K562 (cell line): ENCODE data around the gene HCN4. TPM values are rescaled to one million over a fixed set of nuclear protein-coding genes. Genes with fewer than 3 reads are reported as not detected.

Experiments used
- ATAC-seq: fragments of 200-7000 bp; cut with Tn5 transposase; 3 replicates; pipeline ENCODE4 v1.9.1; 2020; ENCODE audit warnings: moderate library complexity
- BruUV-seq: library from RNA; stranded (reverse); fragments of 400-500 nt; replicated peaks from 2 replicates; lab custom pipeline; 2021; lab: Mats Ljungman, UMichigan
- CTCF ChIA-PET: fragments of 300-600 bp; formaldehyde crosslinking; extraction: SDS; loops from one replicate; lab custom pipeline; 2021; ENCODE audit warnings: low intra/inter-chr PET ratio; lab: Yijun Ruan, JAX
- POLR2A ChIA-PET: fragments of 300-600, 350-650 bp; sonication (Branson Sonifier 250); formaldehyde crosslinking; extraction: SDS; loops from one replicate; lab custom pipeline; 2021; ENCODE audit warnings: antibody characterized with exemption, inconsistent platforms; lab: Yijun Ruan, JAX
- DNase-seq, 4 experiments: peaks; one replicate each; pipeline versions ENCODE4 v3.0.0 to v3.0.0-alpha.2; 2011 to 2018; ENCODE audit warnings: low spot score in 3 of 4, mixed read lengths in 3 of 4; ENCODE audit errors: extremely low read depth in 1 of 4
- FAIRE-seq: peaks from 2 replicates; lab custom pipeline; 2011; peaks lifted over from hg19 to GRCh38; lab: Jason Lieb, UNC
- H2AFZ ChIP-seq: 2 replicates; pipeline ENCODE4 v1.6.0; 2011; ENCODE audit warnings: low read depth, low read length, control low read depth, inconsistent platforms
- H3K27ac ChIP-seq: fragments of 200-600 bp; 3 replicates; pipeline ENCODE4 v1.8.0; 2011; ENCODE audit warnings: low read depth, mild to moderate bottlenecking, control low read depth, inconsistent platforms, low read length, moderate library complexity, mixed read lengths; ENCODE audit errors: extremely low read depth
- H3K27me3 ChIP-seq, 2 experiments: fragments of 300-600 bp in 1 of 2; 2 replicates in 1 of 2; 3 replicates in 1 of 2; pipeline versions ENCODE4 v1.6.0 to v1.8.0; 2011; ENCODE audit warnings: inconsistent platforms in 2 of 2, low read length in 2 of 2, mild to moderate bottlenecking in 1 of 2, mixed read lengths in 1 of 2, moderate library complexity in 1 of 2; ENCODE audit not compliant: control insufficient read depth in 2 of 2, insufficient read depth in 2 of 2
- H3K36me3 ChIP-seq: fragments of 300-600 bp; 3 replicates; pipeline ENCODE4 v1.8.0; 2011; ENCODE audit warnings: mild to moderate bottlenecking, low read length, inconsistent platforms; ENCODE audit not compliant: control insufficient read depth, insufficient read depth
- H3K4me1 ChIP-seq, 2 experiments: fragments of 200-600 bp in 1 of 2; replicated peaks in 1 of 2; 2 replicates in 1 of 2; 3 replicates in 1 of 2; pipeline versions ENCODE4 v1.5.1 to v1.8.0; 2011; ENCODE audit warnings: inconsistent platforms in 2 of 2, low read length in 2 of 2, mild to moderate bottlenecking in 1 of 2, mixed read lengths in 1 of 2, moderate library complexity in 1 of 2; ENCODE audit not compliant: control insufficient read depth in 2 of 2, insufficient read depth in 2 of 2
- H3K4me2 ChIP-seq: 2 replicates; pipeline ENCODE4 v1.6.1; 2011; ENCODE audit warnings: low read length, control low read depth, inconsistent platforms, mixed read lengths; ENCODE audit not compliant: insufficient read depth
- H3K4me3 ChIP-seq: fragments of 200-600 bp; sonication (generic), shearing (Covaris generic); 2 replicates; pipeline ENCODE4 v1.5.1; 2016; ENCODE audit warnings: control low read depth, inconsistent platforms
- H3K79me2 ChIP-seq: fragments of 200-600 bp; 3 replicates; pipeline ENCODE4 v1.8.0; 2011; ENCODE audit warnings: low read length, inconsistent platforms; ENCODE audit not compliant: control insufficient read depth, insufficient read depth
- H3K9ac ChIP-seq, 2 experiments: 2 replicates each; pipeline versions ENCODE4 v1.6.0 to v1.6.1; 2011; ENCODE audit warnings: low read depth in 2 of 2, low read length in 2 of 2, control low read depth in 1 of 2, inconsistent platforms in 1 of 2, mild to moderate bottlenecking in 1 of 2, mixed read lengths in 1 of 2; ENCODE audit not compliant: insufficient read depth in 1 of 2
- H3K9me1 ChIP-seq: one replicate; pipeline ENCODE4 v1.6.0; 2011; ENCODE audit warnings: inconsistent platforms, mild to moderate bottlenecking, low read length, moderate library complexity; ENCODE audit not compliant: control insufficient read depth, insufficient read depth
- H3K9me3 ChIP-seq: replicated peaks from 2 replicates; pipeline ENCODE4 v1.5.1; 2011; ENCODE audit warnings: low read depth, low read length, inconsistent platforms; ENCODE audit not compliant: control insufficient read depth, insufficient read depth
- H4K20me1 ChIP-seq: replicated peaks from 2 replicates; pipeline ENCODE4 v1.6.1; 2011; ENCODE audit warnings: low read length, inconsistent platforms, mixed read lengths; ENCODE audit not compliant: control insufficient read depth, insufficient read depth
- CREM ChIP-seq: IDR thresholded peaks from 2 replicates; pipeline ENCODE4 v1.6.1; 2014; ENCODE audit warnings: antibody characterized with exemption, low read depth
- HBP1 ChIP-seq: fragments of 450-650 bp; formaldehyde crosslinking; IDR thresholded peaks from 2 replicates; pipeline ENCODE4 v1.4.0; 2022; ENCODE audit warnings: missing genetic modification characterization
- ZNF436 ChIP-seq: fragments of 250-450, 450-650 bp; sonication (Bioruptor Pico); formaldehyde crosslinking; IDR thresholded peaks from 2 replicates; pipeline ENCODE4 v1.7.0; 2020; ENCODE audit warnings: mild to moderate bottlenecking
- WGBS: fragments of 100-300 bp; shearing (Covaris generic); methylation state at CpG from one replicate; pipeline ENCODE4 v1.1.6; 2016; ENCODE audit warnings: low coverage, mixed read lengths; ENCODE audit not compliant: insufficient coverage; ENCODE audit errors: missing lambda C conversion rate; 5-methylcytosine and 5-hydroxymethylcytosine counted together
- in situ Hi-C: fragments of 300-500 bp; cut with MboI; formaldehyde crosslinking; loops from 4 replicates; pipeline ENCODE4 v1.15.0; 2018; ENCODE audit warnings: inconsistent platforms, mixed read lengths
- intact Hi-C: fragments of 100-400 bp; cut with micrococcal nuclease; formaldehyde crosslinking; loops from 2 replicates; pipeline ENCODE4 v1.14.2; 2022
- polyA plus RNA-seq, 8 experiments: library from polyadenylated mRNA; depleted of rRNA in 4 of 8; stranded (reverse) in 5 of 8; unstranded in 3 of 8; fragments of >200 nt; fragmentation: Nextera tagmentation in 2 of 8; fragmentation: Illumina TruSeq in 1 of 8; extraction: Ambion mirVana in 2 of 8; extraction: Trizol in 1 of 8; gene quantifications; 2 replicates each; pipeline versions ENCODE4 v1.2.1 to v1.2.3, GENCODE V29; 2011 to 2014; ENCODE audit warnings: inconsistent platforms in 1 of 8, missing spikeins in 1 of 8
- total RNA-seq, 7 experiments: library from RNA; depleted of rRNA in 6 of 7; stranded (reverse); fragments of >200 nt in 6 of 7; fragmentation: Illumina TruSeq in 2 of 7; extraction: Trizol in 2 of 7; gene quantifications; 2 replicates each; pipeline versions ENCODE4 v1.2.1 to v1.2.3, GENCODE V29; 2011 to 2021; ENCODE audit warnings: low replicate concordance in 1 of 7

HCN4 gene
- total and polyA plus RNA-seq, 9 of the 15 experiments (the other 6 are each of a cell fraction or from before 2014, with no cell fraction given) = not detected

GRCh38 chr15:73368301-73369136 is at the start of gene HCN4 (continued):
- no peak for TF ChIP-seq ZNF436 (CRISPR knock-in tag)
- TF ChIP-seq HBP1 = no peak

GRCh38 chr15:73414876-73415275 is 46.1 kb upstream of the HCN4 start:
- Histone ChIP-seq H4K20me1 (no peaks in the 10 kb centered on the region), H2AFZ (no peak overlapping the region), H3K4me1 (no peaks in the 10 kb centered on the region), H3K27ac (no peak overlapping the region), H3K4me3 (no peak overlapping the region), H3K9ac (no peak overlapping the region), H3K79me2 (no peaks in the 10 kb centered on the region), H3K4me2 (no peak overlapping the region), H3K9me3 (no peaks in the 10 kb centered on the region), H3K9me1 (no peaks in the 10 kb centered on the region), H3K36me3 (no peaks in the 10 kb centered on the region), H3K27me3 (peaks cover 2 to 4% of the 10 kb centered on the region in 2 experiments; a peak in 2 of 5 replicates)
- DNase-seq = no peak
- FAIRE-seq = no peak
- no TSS peak for BruUV-seq
- ATAC-seq = no peak
- intact Hi-C loops = no loop called here
- in situ Hi-C loops = no loop called here
- CTCF ChIA-PET = no interaction called here
- POLR2A ChIA-PET = no interaction called here
- whole genome bisulfite sequencing = 0% methylated on average over 3 of the region's 3 CpGs
- TF ChIP-seq CREM = no peak
